KOPT-K1 (cell line): ENCODE data around the gene SLC12A6.

Experiments used
- H3K27ac ChIP-seq: fragments of 200-600 bp; sonication (generic); 2 replicates; pipeline ENCODE4 v1.5.1; 2016; ENCODE audit warnings: antibody characterized with exemption, mild to moderate bottlenecking, low read depth, low read length; ENCODE audit not compliant: poor library complexity, severe bottlenecking
- H3K36me3 ChIP-seq: fragments of 200-600 bp; sonication (generic); 2 replicates; pipeline ENCODE4 v1.5.1; 2017; ENCODE audit warnings: antibody characterized with exemption, mild to moderate bottlenecking, low read length, moderate library complexity; ENCODE audit not compliant: insufficient read depth
- H3K9me3 ChIP-seq: fragments of 200-600 bp; sonication (generic); 2 replicates; pipeline ENCODE4 v1.5.1; 2017; ENCODE audit warnings: antibody characterized with exemption, low read length, mild to moderate bottlenecking; ENCODE audit not compliant: insufficient read depth, poor library complexity, severe bottlenecking

The SLC12A6 gene

DNA sequence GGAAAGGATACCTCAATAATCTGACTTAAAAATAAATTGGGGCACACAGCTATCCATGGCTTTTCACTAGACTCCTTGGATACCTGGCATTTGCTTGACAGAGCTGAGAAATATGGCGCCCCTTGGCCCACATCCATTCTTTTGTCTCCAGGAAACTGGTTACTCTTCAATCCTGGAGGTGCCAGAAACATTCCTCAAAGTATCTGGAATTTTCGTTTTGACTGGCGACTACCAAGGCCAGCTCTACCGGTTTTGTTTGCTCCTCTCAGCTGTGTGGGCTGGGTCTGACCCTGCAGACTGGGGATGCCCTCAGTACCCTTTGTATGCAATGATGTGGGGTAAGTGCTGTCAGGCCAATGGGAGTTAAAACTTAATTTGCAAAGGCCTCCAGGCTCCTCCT, 154.6 kb downstream of the SLC12A6 start:
- peaks cover 25% of the 10 kb centered on the region for H3K9me3 ChIP-seq
- peaks cover 4% of the 10 kb centered on the region; the same call in 1 of the 2 replicates for H3K36me3 ChIP-seq
- H3K27ac ChIP-seq = no peak overlapping the region
